ENCODE measurements around the gene DDIT3. TPM values are rescaled to one million over a fixed set of nuclear protein-coding genes. Genes with fewer than 3 reads are reported as not detected.

DDIT3 gene
- total RNA-seq, 1 donor from 2014 or later = 10.9 TPM

DNA sequence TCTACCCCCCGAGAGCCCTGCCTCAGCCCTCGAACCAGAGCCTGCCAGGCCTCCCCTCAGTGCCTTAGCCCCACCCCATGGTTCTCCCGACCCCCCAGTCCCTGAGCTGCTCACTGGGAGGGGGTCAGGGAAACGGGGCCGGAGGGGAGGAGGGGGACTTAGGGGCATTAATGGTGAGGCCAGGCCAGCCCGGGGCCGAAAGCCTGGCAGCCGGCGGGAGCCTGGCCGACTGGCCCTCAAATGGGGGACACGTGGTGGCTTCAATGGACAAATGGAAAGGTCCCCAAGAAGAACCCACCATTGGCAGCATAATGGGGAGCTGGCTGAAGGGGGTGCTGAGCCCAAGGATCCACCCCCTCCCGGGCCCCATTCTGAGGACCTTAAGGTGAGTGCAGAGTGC is 7.9 kb upstream of the DDIT3 start:
- DNase-seq (ENCODE audit: low spot score) = no peak
- intact Hi-C loops (cut with micrococcal nuclease) = no loop called here
- Mint-ChIP-seq H3K9me3 (no peaks in the 10 kb centered on the region), H3K4me1 (ENCODE audit: low read depth) (peaks cover 19% of the 10 kb centered on the region), H3K36me3 (ENCODE audit: low read depth) (peaks cover 70% of the 10 kb centered on the region), H3K27ac (no peak overlapping the region), H3K4me3 (ENCODE audit: low read depth) (no peak overlapping the region), H3K27me3 (ENCODE audit: low read depth) (no peaks in the 10 kb centered on the region)

DNA sequence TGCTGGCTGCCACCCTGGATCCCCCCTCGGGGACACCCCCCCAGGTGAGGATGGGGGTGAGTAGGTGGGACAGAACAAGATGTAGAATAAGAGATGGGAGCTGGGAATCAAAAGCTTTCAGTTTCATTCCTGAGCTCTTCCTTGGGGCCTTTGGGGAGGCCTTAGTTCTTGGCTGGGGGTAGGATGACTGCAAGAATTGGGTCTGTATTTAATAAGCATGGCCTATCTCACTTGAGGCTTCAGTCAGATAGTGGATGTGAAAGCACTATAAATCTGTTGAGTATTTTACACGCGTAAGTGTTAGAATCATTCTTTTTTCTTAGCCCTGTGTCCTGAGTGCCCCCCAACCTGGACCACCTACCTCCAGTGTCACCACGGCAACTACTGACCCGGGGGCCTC is 6.9 kb upstream of the DDIT3 start:
- Mint-ChIP-seq H3K36me3 (ENCODE audit: low read depth) (peaks cover 60% of the 10 kb centered on the region), H3K27ac (no peak overlapping the region), H3K27me3 (ENCODE audit: low read depth) (no peaks in the 10 kb centered on the region), H3K9me3 (no peaks in the 10 kb centered on the region), H3K4me1 (ENCODE audit: low read depth) (peaks cover 19% of the 10 kb centered on the region), H3K4me3 (ENCODE audit: low read depth) (no peak overlapping the region)
- no peak for DNase-seq (ENCODE audit: low spot score)
- intact Hi-C loops (cut with micrococcal nuclease) = no loop called here

DNA sequence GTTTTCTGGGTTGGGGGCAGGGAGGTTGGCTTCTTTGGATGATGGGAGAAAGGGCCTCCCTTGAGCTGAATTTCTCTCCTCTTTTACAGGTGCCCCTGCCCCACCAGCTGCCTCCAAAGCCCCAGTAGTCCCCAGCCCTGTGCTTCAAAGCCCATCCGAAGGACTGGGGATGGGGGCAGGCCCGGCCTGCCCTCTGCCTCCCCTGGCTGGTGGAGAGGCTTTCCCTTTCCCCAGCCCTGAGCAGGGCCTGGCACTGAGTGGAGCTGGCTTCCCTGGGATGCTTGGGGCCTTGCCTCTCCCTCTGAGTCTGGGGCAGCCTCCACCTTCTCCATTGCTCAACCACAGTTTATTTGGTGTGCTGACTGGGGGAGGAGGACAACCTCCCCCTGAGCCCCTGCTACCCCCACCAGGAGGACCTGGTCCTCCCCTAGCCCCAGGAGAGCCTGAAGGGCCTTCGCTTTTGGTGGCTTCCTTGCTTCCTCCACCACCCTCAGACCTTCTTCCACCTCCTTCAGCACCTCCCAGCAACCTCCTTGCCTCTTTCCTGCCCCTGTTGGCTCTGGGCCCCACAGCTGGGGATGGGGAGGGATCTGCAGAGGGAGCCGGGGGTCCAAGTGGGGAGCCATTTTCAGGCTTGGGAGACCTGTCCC is 6.3 kb upstream of the DDIT3 start:
- intact Hi-C loops (cut with micrococcal nuclease) = no loop called here
- H3K9me3 Mint-ChIP-seq = no peaks in the 10 kb centered on the region
- no peaks in the 10 kb centered on the region for H3K27me3 Mint-ChIP-seq (ENCODE audit: low read depth)
- no peak overlapping the region for H3K4me3 Mint-ChIP-seq (ENCODE audit: low read depth)
- H3K27ac Mint-ChIP-seq = no peak overlapping the region
- peaks cover 24% of the 10 kb centered on the region for H3K4me1 Mint-ChIP-seq (ENCODE audit: low read depth)
- DNase-seq (ENCODE audit: low spot score) = no peak
- H3K36me3 Mint-ChIP-seq (ENCODE audit: low read depth) = peaks cover 54% of the 10 kb centered on the region

DNA sequence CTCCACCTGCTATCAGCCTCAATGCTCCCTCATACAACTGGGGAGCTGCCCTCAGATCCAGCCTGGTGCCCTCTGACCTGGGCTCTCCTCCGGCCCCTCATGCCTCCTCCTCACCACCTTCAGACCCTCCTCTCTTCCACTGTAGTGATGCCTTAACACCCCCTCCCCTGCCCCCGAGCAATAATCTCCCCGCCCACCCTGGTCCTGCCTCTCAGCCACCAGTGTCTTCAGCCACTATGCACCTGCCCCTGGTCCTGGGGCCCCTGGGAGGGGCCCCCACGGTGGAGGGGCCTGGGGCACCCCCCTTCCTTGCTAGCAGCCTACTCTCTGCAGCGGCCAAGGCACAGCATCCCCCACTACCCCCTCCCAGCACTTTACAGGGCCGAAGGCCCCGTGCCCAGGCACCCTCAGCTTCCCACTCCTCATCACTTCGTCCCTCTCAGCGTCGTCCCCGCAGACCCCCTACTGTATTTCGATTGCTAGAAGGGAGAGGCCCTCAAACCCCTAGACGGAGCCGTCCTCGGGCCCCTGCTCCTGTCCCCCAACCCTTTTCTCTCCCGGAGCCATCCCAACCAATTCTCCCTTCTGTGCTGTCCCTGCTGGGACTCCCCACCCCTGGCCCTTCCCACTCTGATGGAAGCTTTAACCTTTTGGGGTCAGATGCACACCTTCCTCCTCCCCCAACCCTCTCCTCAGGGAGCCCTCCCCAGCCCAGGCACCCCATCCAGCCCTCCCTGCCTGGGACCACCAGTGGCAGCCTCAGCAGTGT is 5.5 kb upstream of the DDIT3 start:
- intact Hi-C loops (cut with micrococcal nuclease) = no loop called here
- Mint-ChIP-seq H3K36me3 (ENCODE audit: low read depth) (peaks cover 50% of the 10 kb centered on the region), H3K27ac (no peak overlapping the region), H3K4me3 (ENCODE audit: low read depth) (no peak overlapping the region), H3K4me1 (ENCODE audit: low read depth) (peaks cover 29% of the 10 kb centered on the region), H3K27me3 (ENCODE audit: low read depth) (no peaks in the 10 kb centered on the region), H3K9me3 (no peaks in the 10 kb centered on the region)
- DNase-seq (ENCODE audit: low spot score) = no peak

DNA sequence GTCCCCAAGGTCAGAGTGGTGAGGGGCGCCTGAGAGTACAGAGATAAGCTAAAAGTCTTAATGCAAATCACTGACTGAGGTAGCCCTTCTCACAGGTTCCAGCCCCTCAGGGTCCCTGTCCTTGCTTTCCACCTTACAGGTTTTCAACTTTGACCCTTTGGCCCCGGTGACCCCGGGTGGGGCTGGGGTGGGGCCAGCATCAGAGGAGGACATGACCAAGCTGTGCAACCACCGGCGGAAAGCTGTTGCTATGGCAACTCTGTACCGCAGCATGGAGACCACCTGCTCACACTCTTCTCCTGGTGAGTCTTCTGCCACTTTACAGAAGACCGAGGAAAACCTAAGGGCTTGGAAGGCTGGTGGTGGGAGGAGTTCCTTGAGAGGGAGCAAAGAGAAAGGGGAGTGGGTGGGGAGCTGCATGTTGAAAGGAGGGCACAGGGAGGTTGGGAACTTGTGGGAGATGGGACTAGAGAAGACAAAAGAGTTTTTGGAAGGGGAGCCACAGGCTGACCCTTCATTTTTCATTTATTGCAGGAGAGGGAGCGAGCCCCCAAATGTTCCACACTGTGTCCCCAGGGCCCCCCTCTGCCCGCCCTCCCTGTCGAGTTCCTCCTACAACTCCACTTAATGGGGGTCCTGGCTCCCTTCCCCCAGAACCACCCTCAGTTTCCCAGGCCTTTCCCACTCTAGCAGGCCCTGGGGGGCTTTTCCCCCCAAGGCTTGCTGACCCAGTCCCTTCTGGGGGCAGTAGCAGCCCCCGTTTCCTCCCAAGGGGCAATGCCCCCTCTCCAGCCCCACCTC is 4.7 kb upstream of the DDIT3 start:
- peaks cover 29% of the 10 kb centered on the region for H3K4me1 Mint-ChIP-seq (ENCODE audit: low read depth)
- H3K9me3 Mint-ChIP-seq = no peaks in the 10 kb centered on the region
- H3K4me3 Mint-ChIP-seq (ENCODE audit: low read depth) = peak overlapping the region; percentile 96
- intact Hi-C loops (cut with micrococcal nuclease) = loop anchor here (5.0 kb wide), 2 partner anchors 322 to 438 kb away; partner anchors contain the start of genes CTDSP2 and NAB2
- H3K27ac Mint-ChIP-seq = peak overlapping the region; percentile 83
- no peaks in the 10 kb centered on the region for H3K27me3 Mint-ChIP-seq (ENCODE audit: low read depth)
- no peak for DNase-seq (ENCODE audit: low spot score)
- H3K36me3 Mint-ChIP-seq (ENCODE audit: low read depth) = peaks cover 46% of the 10 kb centered on the region

DNA sequence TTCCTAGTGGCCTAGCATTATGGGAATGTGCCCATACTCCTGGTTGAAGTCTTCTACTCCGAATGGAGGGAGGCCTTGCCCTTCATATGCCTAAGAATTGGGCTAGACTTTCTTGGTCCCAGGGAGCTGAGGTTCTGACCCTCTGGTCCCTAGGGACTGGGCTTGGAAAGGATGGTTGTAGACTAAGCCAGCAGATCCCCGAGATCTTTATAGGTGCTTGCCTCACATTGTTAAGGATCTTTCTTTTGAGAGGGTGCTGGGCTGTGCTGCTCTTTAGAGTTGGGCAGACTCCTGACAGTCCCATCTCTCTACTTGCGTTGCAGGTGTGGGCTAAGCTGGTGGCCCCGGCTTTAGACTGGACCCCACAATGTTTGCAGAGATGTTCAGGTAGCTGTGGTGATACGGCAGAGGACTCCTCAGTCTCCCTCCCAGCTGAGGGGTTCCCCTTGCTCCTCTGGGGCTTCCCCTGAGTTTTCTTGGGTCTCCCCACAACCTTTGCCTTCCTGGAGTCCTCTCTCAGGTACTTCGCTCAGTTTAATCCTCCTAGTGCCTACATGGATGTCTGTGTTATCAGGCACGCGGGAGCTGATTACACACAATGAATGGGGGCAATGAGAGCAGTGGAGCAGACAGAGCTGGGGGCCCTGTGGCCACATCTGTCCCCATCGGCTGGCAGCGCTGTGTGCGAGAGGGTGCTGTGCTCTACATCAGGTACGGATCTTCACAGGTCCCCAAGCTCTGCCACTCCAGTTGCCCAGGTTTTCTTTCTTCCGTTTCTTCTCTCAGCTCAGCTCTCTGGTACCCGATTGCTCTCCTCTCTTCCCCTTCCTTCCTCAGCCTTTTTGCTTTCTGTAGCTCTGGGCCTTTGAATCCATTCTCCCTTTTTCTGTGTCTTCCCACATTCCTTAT is 3.6 kb upstream of the DDIT3 start:
- Mint-ChIP-seq H3K27ac (peak overlapping the region; percentile 83), H3K9me3 (no peaks in the 10 kb centered on the region), H3K4me3 (ENCODE audit: low read depth) (peak overlapping the region; percentile 96), H3K36me3 (ENCODE audit: low read depth) (peaks cover 47% of the 10 kb centered on the region), H3K4me1 (ENCODE audit: low read depth) (peaks cover 34% of the 10 kb centered on the region), H3K27me3 (ENCODE audit: low read depth) (no peaks in the 10 kb centered on the region)
- intact Hi-C loops (cut with micrococcal nuclease) = loop anchor here (2.0 to 5.0 kb wide), 3 partner anchors 67 to 437 kb away; partner anchors contain the start of genes CTDSP2, NAB2 and PIP4K2C
- DNase-seq (ENCODE audit: low spot score) = no peak

DNA sequence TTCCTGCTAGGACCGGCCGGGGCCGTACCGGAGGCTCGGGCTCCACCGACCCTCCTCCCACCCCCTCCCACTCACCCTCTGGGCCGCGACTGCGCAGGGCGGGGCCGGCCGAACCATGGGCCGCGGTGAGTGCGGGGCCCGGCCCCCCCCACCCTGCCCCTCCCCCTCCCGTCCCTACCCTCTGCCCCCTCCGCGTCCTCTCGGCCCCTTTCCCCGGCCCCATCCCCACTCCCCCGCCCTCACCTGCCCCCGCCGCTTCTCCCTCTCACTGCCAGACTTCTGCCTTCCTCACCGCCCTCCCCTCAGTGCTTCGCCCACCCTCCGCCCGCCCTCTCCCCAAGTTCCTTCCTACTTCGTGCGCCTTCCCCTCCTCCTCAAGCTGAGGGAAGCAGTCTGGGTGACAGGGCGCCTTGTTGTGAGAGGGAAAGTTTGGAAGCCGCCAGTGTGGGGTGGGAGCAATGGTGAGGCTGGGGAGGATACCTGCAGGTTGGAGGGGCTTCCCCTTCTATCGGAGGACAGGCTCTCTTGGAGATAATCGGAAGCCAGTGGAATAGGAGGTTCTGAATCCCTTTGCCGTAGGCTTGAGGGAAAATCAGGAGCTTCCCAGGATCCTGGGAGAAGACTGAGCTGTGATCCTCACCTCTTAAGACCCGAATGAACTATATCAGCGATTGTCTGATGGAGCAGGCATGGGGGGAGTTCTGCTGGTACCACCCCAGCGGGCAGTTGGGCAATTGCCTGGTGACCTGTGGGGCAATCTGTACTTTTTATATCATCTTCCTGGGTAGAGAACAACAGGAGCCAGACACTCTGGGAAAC is 2.8 kb upstream of the DDIT3 start:
- peak overlapping the region; percentile 96 for H3K4me3 Mint-ChIP-seq (ENCODE audit: low read depth)
- no peaks in the 10 kb centered on the region for H3K27me3 Mint-ChIP-seq (ENCODE audit: low read depth)
- intact Hi-C loops (cut with micrococcal nuclease) = loop anchor here (1.0 to 5.0 kb wide), 4 partner anchors 68 to 436 kb away; partner anchors contain the start of genes CDK4, CTDSP2, NAB2 and PIP4K2C
- peaks cover 41% of the 10 kb centered on the region for H3K4me1 Mint-ChIP-seq (ENCODE audit: low read depth)
- DNase-seq (ENCODE audit: low spot score) = no peak
- H3K9me3 Mint-ChIP-seq = no peaks in the 10 kb centered on the region
- H3K36me3 Mint-ChIP-seq (ENCODE audit: low read depth) = peaks cover 49% of the 10 kb centered on the region
- H3K27ac Mint-ChIP-seq = peak overlapping the region; percentile 83

DNA sequence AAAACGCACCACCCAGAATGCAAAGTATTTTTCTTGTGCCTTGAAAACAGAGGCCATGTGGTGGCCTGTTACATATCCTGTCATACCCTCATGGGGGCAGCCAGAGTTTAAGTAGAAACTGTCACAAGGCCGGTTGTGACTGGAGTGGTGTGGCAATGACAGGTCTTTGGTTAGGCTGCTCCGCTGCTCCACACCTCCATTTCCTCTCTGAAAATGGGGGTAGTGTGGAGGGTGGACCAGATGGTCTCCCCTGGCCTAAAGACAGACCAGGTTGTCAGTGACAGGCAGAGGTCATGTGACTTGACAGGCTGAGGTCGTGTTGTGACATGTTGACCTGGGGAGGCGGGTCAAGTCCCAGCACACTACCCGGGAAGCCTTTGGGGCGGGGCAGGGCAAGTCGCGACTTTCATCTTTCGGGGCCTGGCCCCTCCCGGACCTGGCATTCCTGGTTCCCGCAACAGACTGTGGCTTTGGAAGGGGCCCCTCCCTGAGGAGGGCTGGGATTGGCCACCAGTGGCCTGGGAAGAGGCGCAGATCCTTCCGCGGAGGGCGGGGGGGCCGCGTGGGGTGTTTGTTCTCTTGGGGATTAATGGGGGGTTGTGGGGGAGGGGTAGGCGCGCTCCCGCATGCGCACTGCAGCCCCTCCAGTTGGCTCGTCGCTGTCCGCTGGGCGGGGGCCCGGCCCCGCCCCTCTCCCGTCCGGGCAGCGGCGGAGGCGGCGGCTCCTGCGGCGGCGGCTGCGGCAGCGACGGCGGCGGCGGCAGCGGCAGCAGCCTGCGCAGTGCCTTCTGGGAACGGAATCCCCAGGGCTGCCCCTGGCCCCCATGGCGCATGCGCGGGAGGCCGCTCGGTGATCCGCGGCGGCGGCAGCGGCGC is 1.9 kb upstream of the DDIT3 start, which contains the start of gene MBD6:
MBD6 (plus strand) TSS at position 814 of the 876 bp plus-strand sequence. CDS start 1,480 bp downstream, outside the sequence.
- DNase-seq (ENCODE audit: low spot score) = peak; percentile 90
- peak within 1 kb of the TSS; percentile 96 for H3K4me3 Mint-ChIP-seq (ENCODE audit: low read depth)
- no peaks in the 10 kb centered on the region for H3K9me3 Mint-ChIP-seq
- peaks cover 50% of the 10 kb centered on the region for H3K36me3 Mint-ChIP-seq (ENCODE audit: low read depth)
- no peaks in the 10 kb centered on the region for H3K27me3 Mint-ChIP-seq (ENCODE audit: low read depth)
- peaks cover 43% of the 10 kb centered on the region for H3K4me1 Mint-ChIP-seq (ENCODE audit: low read depth)
- peak within 1 kb of the TSS; percentile 100 for H3K27ac Mint-ChIP-seq
- intact Hi-C loops (cut with micrococcal nuclease) = loop anchor here (1.0 to 5.0 kb wide), 4 partner anchors 69 to 435 kb away; partner anchors contain the start of genes CDK4, CTDSP2, NAB2 and PIP4K2C

DNA sequence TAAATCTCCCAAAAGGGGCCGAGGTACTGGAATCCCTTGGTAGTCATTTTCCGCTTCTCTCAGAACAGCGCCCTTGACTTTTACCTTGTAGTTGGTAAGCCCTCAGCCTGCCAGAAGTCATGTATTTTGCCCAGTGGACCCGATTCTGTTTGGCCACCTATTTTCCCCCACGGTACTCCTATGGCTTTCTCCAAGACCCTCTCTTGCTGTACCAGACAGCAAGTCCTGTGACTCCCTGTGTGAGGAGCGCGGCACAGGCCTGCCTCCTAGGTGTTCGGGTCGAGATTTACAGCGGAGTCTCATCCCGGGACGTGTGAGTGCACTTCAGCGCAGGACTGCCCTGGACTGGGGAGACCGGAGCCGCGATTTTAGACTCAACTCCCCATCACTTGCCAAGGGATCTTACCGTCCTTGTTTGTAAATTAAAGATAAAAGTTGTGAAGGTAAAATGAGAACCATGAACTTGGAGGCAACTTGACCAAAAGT is 1.3 kb upstream of the DDIT3 start:
- Mint-ChIP-seq H3K4me3 (ENCODE audit: low read depth) (peak overlapping the region; percentile 86), H3K27ac (peak overlapping the region; percentile 100), H3K36me3 (ENCODE audit: low read depth) (peaks cover 50% of the 10 kb centered on the region), H3K9me3 (no peaks in the 10 kb centered on the region), H3K27me3 (ENCODE audit: low read depth) (no peaks in the 10 kb centered on the region), H3K4me1 (ENCODE audit: low read depth) (peaks cover 42% of the 10 kb centered on the region)
- peak; percentile 23 for DNase-seq (ENCODE audit: low spot score)
- intact Hi-C loops (cut with micrococcal nuclease) = loop anchor here (1.0 to 5.0 kb wide), 4 partner anchors 69 to 434 kb away; partner anchors contain the start of genes CDK4, CTDSP2, NAB2 and PIP4K2C

DNA sequence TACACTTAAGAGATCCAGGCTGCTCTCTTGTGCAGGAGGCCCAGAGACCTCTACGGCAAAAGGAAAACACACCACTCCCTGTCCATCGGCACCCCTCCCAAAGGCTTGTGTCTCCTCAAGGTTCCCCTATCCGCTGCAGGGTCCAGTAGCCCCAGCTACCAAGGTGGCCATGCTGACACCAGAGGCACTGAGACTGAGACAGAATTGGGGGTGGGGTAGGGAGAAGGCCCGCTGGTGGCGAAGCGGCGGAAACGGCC is 590 bp downstream of the DDIT3 start:
- H3K4me3 Mint-ChIP-seq (ENCODE audit: low read depth) = peak overlapping the region; percentile 91
- H3K4me1 Mint-ChIP-seq (ENCODE audit: low read depth) = peaks cover 40% of the 10 kb centered on the region
- intact Hi-C loops (cut with micrococcal nuclease) = loop anchor here (1.0 to 5.0 kb wide), 6 partner anchors 28 to 432 kb away; partner anchors contain the start of genes ARHGAP9, CTDSP2, DCTN2 and GLI1
- no peaks in the 10 kb centered on the region for H3K27me3 Mint-ChIP-seq (ENCODE audit: low read depth)
- H3K9me3 Mint-ChIP-seq = no peaks in the 10 kb centered on the region
- H3K36me3 Mint-ChIP-seq (ENCODE audit: low read depth) = peaks cover 65% of the 10 kb centered on the region
- peak overlapping the region; percentile 100 for H3K27ac Mint-ChIP-seq
- peak; percentile 39 for DNase-seq (ENCODE audit: low spot score)

Data from activated T-helper 2 cell treated with anti-CD3 and anti-CD28 coated beads, Interferon-gamma antibody, Interleukin-2, Interleukin-4, amounts not matched to agents 10 μg/mL and 5 μg/mL and 100 μg/mL, durations not matched to agents 14 hours and 24 hours and 36 hours (primary cell).